NCI-H1694 (cell line): ENCODE measurements around the gene NRDC.
"Not testable (repeated sequence)": the region's sequence is repeated elsewhere in the genome, so short reads cannot be mapped to it uniquely, and the experiment has no call there.

Experiments used
- DNase-seq: peaks from one replicate; lab custom pipeline; 2025; lab: John Stamatoyannopoulos, UW

The NRDC gene

GRCh38 chr1:51843948-51844347, 34.6 kb downstream of the NRDC start:
- DNase-seq, result no peak

- DNase-seq, result no peak
Measured at GRCh38 chr1:51842261-51842660, 36.3 kb downstream of the NRDC start.

- DNase-seq, result no peak
Measured at GRCh38 chr1:51840743-51841461, 37.6 kb downstream of the NRDC start.

- no peak for DNase-seq
Measured at GRCh38 chr1:51840182-51840581, 38.3 kb downstream of the NRDC start.

GRCh38 chr1:51839094-51839493, 39.4 kb downstream of the NRDC start:
- no peak for DNase-seq

GRCh38 chr1:51837243-51837642, 41.3 kb downstream of the NRDC start:
- no peak for DNase-seq

- DNase-seq, result no peak
Measured at GRCh38 chr1:51833700-51834099, 44.8 kb downstream of the NRDC start.

- DNase-seq, result no peak
Measured at GRCh38 chr1:51829058-51829457, 49.5 kb downstream of the NRDC start.

GRCh38 chr1:51819810-51820209, 58.7 kb downstream of the NRDC start:
- DNase-seq, result no peak

- not testable (repeated sequence) for DNase-seq
Measured at GRCh38 chr1:51819021-51819420, 59.5 kb downstream of the NRDC start.

- DNase-seq, result no peak
Measured at GRCh38 chr1:51818487-51818886, 60.0 kb downstream of the NRDC start.

GRCh38 chr1:51814513-51814912, 64.0 kb downstream of the NRDC start:
- no peak for DNase-seq

- DNase-seq, result no peak
Measured at GRCh38 chr1:51799372-51799771, 79.2 kb downstream of the NRDC start.

- no peak for DNase-seq
Measured at GRCh38 chr1:51794868-51795267, 83.7 kb downstream of the NRDC start.

- DNase-seq, result no peak
Measured at GRCh38 chr1:51794260-51794659, 84.3 kb downstream of the NRDC start.

GRCh38 chr1:51792864-51793263, 85.7 kb downstream of the NRDC start:
- DNase-seq, result no peak

GRCh38 chr1:51791888-51792287, 86.6 kb downstream of the NRDC start:
- no peak for DNase-seq

GRCh38 chr1:51790385-51790784, 88.1 kb downstream of the NRDC start:
- DNase-seq, result no peak

GRCh38 chr1:51789342-51789741, 89.2 kb downstream of the NRDC start:
- DNase-seq, result no peak

- DNase-seq, result no peak
Measured at GRCh38 chr1:51788938-51789337, 89.6 kb downstream of the NRDC start.

GRCh38 chr1:51784997-51785421, 93.5 kb downstream of the NRDC start:
- DNase-seq, result no peak

- DNase-seq, result no peak
Measured at GRCh38 chr1:51780927-51781326, 97.6 kb downstream of the NRDC start.

- DNase-seq, result no peak
Measured at GRCh38 chr1:51776408-51776807, 102.1 kb downstream of the NRDC start.

GRCh38 chr1:51768971-51769588, 109.4 kb downstream of the NRDC start:
- DNase-seq, result peak; percentile 22
